Measurements from ENCODE around the gene ADGRA3. TPM values are rescaled to one million over a fixed set of nuclear protein-coding genes. Genes with fewer than 3 reads are reported as not detected.

ADGRA3 gene
- total RNA-seq, 4 donors from 2014 or later, result 10.4 to 32.2 (median 19.8) TPM

- no peaks in the 10 kb centered on the region for H3K36me3 ChIP-seq
- WGBS, result 55% methylated on average over 3 of the region's 3 CpGs
- DNase-seq (ENCODE audit: low spot score in 2 of 2), result no peak
- no peaks in the 10 kb centered on the region for H3K27me3 ChIP-seq
- H3K27ac ChIP-seq, result no peak overlapping the region
- no peaks in the 10 kb centered on the region for H3K4me1 ChIP-seq
- no peak overlapping the region for H3K4me3 ChIP-seq
- TF ChIP-seq, protein P1, sequence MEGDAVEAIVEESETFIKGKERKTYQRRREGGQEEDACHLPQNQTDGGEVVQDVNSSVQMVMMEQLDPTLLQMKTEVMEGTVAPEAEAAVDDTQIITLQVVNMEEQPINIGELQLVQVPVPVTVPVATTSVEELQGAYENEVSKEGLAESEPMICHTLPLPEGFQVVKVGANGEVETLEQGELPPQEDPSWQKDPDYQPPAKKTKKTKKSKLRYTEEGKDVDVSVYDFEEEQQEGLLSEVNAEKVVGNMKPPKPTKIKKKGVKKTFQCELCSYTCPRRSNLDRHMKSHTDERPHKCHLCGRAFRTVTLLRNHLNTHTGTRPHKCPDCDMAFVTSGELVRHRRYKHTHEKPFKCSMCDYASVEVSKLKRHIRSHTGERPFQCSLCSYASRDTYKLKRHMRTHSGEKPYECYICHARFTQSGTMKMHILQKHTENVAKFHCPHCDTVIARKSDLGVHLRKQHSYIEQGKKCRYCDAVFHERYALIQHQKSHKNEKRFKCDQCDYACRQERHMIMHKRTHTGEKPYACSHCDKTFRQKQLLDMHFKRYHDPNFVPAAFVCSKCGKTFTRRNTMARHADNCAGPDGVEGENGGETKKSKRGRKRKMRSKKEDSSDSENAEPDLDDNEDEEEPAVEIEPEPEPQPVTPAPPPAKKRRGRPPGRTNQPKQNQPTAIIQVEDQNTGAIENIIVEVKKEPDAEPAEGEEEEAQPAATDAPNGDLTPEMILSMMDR (IDR thresholded peaks at IDR 0.05), result no peak
- TF ChIP-seq EP300 (IDR thresholded peaks at IDR 0.05) (no peak), POLR2A (IDR thresholded peaks at IDR 0.05) (no peak), POLR2AphosphoS5 (IDR thresholded peaks at IDR 0.05) (no peak)
- H3K9me3 ChIP-seq, result no peaks in the 10 kb centered on the region
Observed at GRCh38 chr4:22546299-22546698, 30.4 kb upstream of the ADGRA3 start.

DNA sequence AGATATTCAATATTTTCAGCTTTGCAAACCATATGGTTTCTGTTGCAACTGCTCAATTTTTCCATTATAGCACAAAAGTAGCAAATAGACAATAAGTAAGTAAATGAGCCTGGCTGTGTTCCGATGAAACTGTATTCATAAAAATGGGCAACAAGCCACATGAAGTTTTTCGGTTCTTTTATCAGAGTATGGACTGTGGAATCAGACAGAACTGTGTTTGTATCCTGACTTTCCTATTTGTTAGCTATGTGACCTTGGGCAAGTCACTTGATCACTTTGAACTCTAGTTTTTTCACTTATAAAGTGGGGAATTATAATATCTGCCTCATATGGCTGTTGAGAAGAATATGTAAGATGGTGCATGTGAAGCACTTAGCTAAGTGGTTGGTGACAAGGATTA, 23.4 kb upstream of the ADGRA3 start:
- H3K4me3 ChIP-seq, result no peak overlapping the region
- H3K9me3 ChIP-seq, result peaks cover 2% of the 10 kb centered on the region
- H3K4me1 ChIP-seq, result no peaks in the 10 kb centered on the region
- H3K27ac ChIP-seq, result no peak overlapping the region
- DNase-seq (ENCODE audit: low spot score in 2 of 2), result no peak
- WGBS, result 66% methylated on average over 2 of the region's 2 CpGs
- no peaks in the 10 kb centered on the region for H3K27me3 ChIP-seq
- TF ChIP-seq POLR2A (IDR thresholded peaks at IDR 0.05) (no peak), EP300 (IDR thresholded peaks at IDR 0.05) (no peak), POLR2AphosphoS5 (IDR thresholded peaks at IDR 0.05) (no peak)
- TF ChIP-seq, protein P1 (IDR thresholded peaks at IDR 0.05), result no peak
- H3K36me3 ChIP-seq, result no peaks in the 10 kb centered on the region

GRCh38 chr4:22537864-22538263, 22.0 kb upstream of the ADGRA3 start:
- Histone ChIP-seq H3K36me3 (no peaks in the 10 kb centered on the region), H3K9me3 (peaks cover 4% of the 10 kb centered on the region), H3K4me1 (no peaks in the 10 kb centered on the region), H3K27ac (no peak overlapping the region), H3K27me3 (no peaks in the 10 kb centered on the region), H3K4me3 (no peak overlapping the region)
- DNase-seq (ENCODE audit: low spot score in 2 of 2), result no peak
- TF ChIP-seq POLR2AphosphoS5 (IDR thresholded peaks at IDR 0.05), result no peak
- TF ChIP-seq POLR2A (IDR thresholded peaks at IDR 0.05), result no peak
- TF ChIP-seq, protein P1 (IDR thresholded peaks at IDR 0.05), result no peak
- no peak for TF ChIP-seq EP300 (IDR thresholded peaks at IDR 0.05)

DNA sequence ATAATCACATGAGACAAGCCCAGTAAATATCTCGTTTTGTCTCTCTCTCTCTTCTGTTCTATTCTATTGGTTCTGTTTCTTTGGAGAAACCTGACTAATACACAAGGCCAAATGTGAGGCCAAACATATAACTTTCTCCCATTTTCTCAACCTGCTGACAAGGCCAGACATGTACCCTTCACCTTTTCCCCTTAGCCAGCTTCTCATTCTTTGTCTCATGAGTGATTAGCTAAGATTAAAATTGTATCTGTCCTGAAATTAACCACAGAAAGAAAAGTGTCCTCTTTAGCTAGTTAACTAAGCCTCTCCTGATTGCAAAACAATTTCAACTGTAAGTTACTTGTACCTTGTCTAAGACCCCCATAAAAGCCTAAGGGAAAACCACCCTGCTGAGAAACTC, 18.5 kb upstream of the ADGRA3 start:
- Histone ChIP-seq H3K4me3 (no peak overlapping the region), H3K4me1 (no peaks in the 10 kb centered on the region), H3K27ac (no peak overlapping the region), H3K9me3 (peaks cover 4% of the 10 kb centered on the region), H3K27me3 (no peaks in the 10 kb centered on the region), H3K36me3 (no peaks in the 10 kb centered on the region)
- 85% methylated on average over 1 of the region's 1 CpG for WGBS
- DNase-seq (ENCODE audit: low spot score in 2 of 2), result no peak
- TF ChIP-seq, protein P1 (IDR thresholded peaks at IDR 0.05), result no peak
- TF ChIP-seq POLR2A (IDR thresholded peaks at IDR 0.05), result no peak
- no peak for TF ChIP-seq POLR2AphosphoS5 (IDR thresholded peaks at IDR 0.05)
- TF ChIP-seq EP300 (IDR thresholded peaks at IDR 0.05), result no peak

DNA sequence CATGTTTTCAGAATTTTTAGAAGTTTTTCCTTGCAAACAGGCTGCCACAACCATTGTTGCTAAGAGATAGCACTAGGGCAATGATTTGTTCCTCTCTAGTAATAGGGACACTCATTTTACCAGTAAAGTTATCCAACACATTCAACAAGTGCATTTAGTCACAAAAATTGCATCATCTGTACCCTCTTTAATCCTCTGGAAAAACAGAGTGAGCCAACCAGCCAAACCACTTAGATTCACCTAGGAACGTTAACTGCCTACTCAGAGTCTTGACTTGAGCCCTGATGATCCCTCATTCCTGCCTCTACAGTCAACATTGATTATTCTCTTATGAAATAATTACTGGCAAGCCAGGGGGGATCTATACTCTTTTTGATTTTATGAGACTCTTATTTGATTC, 17.0 kb upstream of the ADGRA3 start:
- WGBS, result 79% methylated on average over 1 of the region's 1 CpG

More for the DNA sequence above, 17.0 kb upstream of the ADGRA3 start:
- no peak for DNase-seq (ENCODE audit: low spot score in 2 of 2)
- Histone ChIP-seq H3K9me3 (peaks cover 4% of the 10 kb centered on the region), H3K4me1 (no peaks in the 10 kb centered on the region), H3K27me3 (no peaks in the 10 kb centered on the region), H3K4me3 (no peak overlapping the region), H3K36me3 (no peaks in the 10 kb centered on the region), H3K27ac (no peak overlapping the region)
- TF ChIP-seq POLR2A (IDR thresholded peaks at IDR 0.05) (no peak), POLR2AphosphoS5 (IDR thresholded peaks at IDR 0.05) (no peak), EP300 (IDR thresholded peaks at IDR 0.05) (no peak)
- TF ChIP-seq, protein P1 (IDR thresholded peaks at IDR 0.05), result no peak
